GM10847 (cell line): ENCODE data around the gene LRSAM1.

Source experiments
- POLR2A ChIP-seq: IDR thresholded peaks from 2 replicates; pipeline ENCODE4 v1.6.1; 2011; ENCODE audit not compliant: insufficient read length; ENCODE audit errors: extremely low read depth

LRSAM1 gene

DNA sequence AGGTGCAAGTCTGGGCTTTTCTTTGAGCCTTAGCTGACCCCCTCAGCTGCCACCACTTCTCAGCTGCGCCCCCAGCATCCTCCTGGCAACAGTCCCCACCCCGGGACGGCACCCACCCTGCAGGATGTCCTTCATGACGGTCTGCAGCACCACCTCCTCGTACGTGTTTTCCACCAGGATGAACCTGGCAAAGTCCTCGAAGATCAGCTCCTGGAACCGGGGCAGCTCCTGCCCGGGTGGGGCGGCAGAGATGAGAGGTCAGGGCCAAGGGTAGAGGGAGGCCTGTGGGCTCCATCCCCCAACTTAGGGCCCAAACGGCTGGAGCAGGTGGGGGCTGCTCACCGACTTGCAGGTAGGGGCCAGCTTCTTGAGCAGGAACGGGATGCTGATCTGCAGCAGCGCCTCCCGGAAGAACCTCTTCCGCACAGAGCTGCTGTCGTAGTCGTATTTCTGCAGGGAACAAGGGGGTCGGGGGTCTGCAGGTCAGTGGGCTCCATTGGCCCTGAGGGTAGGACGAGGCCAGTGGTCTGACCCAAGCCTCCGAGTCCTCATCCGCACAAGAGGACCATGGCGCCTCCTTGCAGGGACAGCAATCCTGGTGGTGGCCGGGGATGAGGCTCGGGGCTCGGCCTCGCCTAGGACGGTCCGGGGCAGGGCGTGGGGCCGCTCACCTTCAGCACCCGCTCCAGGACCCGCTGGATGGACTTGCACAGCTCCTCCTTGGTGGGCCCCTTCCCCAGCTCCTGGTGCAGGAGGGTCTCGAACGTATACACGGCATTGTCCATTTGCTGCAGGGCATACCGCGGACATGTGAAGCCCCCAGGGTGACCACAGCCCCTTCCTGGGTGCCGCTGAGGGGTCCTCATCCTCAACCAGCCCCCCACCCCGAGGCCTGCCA lies 56.7 kb downstream of the LRSAM1 start:
- no peak for TF ChIP-seq POLR2A

DNA sequence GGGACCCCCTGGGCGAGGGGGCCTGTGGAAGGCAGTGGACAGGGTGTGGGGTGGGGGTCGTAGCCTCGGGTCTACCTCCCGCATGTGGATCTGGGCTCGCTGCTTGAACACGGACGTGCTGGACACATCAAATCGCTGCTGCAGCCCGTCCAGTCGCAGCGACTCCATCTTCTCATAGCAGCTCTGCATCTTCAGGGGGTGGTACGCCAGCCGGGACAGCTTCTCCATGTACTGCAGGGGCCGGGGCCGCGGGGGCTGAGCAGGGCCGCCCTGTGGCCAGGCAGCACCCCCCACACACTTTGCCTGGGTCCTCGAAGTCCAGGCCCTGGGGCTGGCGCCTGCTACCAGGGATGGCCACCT lies 57.6 kb downstream of the LRSAM1 start:
- no peak for TF ChIP-seq POLR2A

DNA sequence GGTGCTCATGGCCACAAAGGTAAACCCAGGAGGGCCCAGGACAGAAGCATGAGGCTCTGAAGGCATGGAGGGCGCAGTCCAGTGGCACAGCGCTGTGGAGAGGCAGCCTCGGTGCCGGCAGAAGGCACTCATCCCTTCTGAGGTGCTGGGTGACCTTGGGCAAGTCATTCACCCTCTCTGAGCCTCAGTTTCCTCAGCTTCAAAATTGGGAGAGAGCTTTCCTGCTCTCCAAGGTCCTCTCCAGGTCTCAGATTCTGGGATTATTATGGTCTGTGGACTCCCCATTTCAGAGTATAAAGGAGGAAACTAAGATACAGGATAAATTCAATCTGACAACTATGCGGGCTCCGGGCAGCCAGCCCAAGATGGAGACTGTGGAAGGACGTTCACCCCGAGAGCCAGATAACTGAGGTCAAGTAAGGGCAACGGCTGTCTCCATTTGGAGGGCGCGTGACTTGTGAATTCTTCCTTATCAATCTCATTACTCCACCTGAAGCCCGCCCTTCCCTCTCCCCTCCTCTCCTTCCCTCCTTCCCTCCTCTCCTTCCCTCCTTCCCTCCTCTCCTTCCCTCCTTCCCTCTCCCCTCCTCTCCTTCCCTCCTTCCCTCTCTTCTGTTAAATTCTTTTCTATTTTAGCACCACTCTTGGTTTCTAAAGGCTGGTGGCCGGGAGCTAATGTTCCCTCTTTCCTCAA lies 58.1 kb downstream of the LRSAM1 start:
- no peak for TF ChIP-seq POLR2A

DNA sequence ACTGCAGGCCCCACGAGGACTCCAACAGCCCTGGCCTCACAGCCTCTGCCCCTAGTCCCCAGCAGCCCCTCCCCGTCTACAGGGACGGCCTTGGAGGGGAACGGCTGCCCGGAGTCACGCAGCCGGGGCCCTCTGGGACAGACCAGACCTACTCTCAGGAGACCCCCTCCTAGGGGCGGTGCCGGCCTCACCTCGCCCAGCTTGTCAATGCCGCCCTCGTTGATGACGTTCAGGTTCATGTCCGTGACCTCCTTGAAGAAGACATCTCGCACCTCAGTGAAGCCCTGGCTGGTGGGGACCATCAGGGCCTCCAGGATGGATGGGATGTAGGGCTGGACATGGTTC lies 58.6 kb downstream of the LRSAM1 start:
- no peak for TF ChIP-seq POLR2A

DNA sequence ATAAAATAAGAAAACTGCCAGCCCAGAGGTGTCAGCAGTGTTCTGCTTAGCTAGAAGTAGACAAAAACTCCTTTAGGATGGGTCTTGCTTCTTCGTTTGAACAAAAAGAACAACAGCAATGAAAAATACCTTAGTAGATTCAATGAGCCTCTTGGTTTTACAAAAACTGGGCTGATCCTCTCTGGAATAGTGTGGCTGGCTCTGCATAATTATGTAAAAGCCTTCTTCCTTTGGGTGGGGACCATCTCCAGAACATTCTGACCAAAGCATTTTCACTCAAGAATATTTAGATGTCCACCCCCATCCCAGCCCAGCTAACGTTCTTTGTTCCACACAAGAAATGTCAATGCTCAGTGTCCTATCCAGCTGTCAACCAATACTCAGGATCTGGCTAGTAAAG lies 63.2 kb downstream of the LRSAM1 start:
- no peak for TF ChIP-seq POLR2A

DNA sequence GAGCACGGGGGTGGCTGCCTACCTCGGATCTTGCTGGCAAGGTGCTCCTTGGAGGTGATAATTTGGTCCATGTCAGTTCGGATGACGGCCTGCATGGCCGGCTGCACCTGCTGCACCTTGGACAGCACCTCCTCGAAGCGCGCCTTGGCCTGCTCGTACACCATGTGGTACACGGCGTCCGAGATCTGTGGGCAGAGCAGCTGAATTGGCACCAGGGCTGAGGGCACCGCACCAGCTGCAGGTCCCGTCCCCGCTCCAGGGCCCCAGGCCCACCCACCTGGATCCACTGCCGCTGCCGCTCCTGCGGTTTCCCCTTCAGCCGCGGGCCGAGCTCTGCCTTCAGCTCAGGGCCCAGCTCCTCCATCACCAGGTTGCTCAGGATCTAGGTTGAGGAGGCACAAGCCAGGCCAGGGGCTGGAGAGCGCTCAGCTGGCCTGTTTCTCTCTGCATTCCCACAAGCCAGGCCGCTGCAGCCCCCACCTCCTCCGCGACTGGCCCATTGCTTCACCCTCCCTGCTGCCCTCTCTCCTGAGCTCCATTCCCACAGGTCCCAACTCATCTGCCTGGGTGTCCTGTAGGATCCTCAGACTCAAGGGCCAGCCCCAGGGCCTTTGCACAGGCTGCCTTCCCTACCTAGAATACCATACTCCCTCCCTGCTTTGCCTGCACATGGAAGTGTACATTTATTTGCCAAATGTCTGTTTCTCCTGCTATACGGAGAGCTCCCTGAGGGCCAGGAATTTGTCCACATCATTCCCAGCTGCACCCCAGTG lies 65.7 kb downstream of the LRSAM1 start:
- TF ChIP-seq POLR2A: no peak

DNA sequence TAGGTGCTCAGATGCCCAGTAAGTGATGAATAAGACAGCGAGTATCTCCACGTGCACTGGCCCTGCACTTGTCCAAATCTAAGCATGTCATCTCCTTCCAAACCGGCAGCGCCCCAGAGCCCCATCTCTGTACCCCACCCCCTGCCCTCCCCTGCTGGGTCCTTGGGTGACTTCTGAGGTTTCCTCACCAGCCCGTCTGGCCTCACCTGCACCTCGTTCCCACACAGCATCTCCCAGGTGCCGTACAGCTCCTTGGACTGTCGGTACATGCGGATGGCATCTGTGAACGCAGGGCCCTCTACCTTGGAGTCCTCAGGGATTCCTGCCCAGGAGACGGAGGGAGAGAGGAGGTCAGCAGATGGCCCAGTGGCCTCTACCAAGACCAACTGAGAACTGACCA lies 66.3 kb downstream of the LRSAM1 start:
- TF ChIP-seq POLR2A: no peak

DNA sequence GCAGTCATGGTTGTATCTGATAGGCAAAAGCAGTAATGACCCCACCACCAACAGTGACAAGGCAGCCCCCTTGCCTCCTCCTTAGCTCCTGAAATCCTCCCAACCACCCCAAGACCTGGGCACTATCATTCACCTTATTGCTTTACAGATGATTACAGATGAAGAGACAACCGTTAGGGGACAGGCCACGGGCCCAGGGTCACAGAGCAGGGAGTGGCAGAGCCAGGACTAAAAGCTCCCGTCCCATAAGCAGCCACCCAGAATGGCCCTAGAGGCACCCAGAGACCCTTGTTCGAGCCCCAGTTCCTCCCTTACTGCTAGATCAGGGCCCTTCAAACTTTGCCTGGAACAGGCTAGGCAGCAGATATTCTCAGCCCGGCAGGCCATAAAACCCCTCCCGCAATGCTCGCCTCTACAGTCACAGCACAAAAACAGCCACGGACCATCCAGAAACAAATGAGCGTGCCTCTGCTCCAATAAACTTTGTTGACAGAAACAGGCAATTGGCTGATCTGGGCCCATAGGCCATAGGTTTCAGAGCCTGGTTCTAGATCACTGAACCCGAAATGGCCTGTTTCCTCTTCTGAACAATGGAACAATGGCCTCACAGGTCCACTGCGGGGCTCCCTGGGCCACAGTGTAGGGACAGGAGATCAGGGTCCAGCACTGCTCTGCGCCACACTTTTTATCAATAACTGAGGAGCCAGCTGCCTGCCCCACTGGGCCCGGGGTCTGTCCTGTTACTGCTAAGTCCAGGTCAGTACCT lies 67.0 kb downstream of the LRSAM1 start:
- TF ChIP-seq POLR2A: no peak

DNA sequence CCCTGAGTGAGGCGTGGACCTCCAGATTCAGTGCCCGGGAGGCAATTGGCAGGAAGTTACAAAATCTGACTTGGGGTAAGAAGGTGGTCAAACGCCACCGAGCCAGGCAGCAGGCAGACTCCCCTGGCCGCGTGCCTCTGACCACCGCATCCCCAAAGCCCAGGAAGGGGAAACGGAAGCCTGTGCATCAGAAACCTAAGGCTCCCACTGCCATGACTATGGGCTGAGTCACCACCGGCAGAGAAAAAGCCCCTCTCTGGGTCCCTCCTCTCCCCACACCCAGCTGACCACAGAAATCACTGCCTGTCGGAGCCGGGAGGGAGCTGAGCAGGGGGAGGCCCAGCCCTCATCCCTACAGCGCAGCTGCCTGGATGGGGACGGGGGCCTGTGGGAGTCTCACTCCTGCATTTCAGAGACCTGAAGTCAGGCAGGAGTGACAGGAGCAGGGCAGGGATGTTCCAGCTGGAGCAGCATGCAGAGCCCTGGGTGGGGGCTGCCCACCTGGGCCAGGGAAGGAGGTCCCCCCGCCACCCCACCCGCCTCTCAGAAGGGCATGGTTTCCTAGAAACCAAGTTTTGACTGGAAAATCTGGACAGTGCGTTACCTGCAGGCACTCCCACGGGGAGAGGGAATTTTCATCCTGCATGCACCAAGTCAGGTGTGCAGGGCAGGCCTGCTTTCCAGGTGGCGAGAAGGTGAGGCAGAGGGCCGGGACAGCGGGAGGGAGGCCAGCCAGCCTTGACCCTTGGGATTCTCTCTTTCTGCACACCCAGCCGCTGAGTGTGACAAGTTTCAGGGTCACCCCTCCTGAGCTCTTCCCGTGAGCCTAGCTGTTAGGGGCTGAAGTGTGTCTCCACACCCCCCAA lies 68.2 kb downstream of the LRSAM1 start:
- no peak for TF ChIP-seq POLR2A

DNA sequence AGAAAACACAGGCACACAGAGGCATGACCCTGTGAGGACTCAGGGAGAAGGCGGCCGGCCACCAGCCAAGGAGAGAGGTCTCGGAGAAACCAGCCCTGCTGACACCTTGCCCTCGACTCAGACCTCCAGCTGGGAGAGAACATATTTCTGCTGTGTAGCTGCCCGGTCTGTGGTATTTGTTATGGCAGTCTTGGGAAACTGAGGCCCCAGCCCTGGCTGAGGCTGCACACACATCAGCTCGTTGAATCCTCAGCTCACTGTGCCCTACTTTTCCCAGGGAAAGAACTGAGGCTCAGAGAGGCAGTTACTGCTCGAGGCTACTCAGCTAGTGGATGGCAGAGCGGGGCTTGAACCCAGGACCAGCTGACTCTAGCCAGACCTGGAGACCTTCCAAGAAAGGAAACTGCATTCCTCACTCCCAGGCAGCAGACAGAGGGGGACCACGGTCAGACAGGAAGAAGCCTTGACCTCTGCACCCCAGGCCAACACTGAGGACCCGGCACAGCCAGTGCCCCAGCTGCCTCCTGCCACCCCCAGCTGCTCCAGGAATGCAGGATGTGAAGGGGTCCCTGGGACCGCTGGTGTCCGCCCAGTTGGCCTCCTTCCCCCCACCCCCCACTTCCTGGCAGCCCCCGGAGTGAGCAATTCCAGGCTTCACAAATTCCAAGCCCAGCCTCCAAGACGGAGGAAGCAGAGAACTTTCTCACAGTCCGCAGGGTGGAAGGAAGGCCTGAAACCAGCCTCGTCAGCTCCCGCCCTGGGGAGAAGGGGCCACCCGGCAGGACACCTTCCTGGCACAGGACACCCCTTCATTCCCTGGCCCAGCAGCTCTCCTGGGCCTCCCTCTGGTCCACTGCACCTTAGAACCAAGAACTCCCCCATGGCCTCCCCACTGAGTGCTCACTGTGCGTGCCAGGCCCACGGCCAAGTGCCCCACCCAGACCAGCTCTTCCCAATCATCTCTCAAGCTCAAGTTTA lies 69.9 kb downstream of the LRSAM1 start:
- TF ChIP-seq POLR2A: no peak

DNA sequence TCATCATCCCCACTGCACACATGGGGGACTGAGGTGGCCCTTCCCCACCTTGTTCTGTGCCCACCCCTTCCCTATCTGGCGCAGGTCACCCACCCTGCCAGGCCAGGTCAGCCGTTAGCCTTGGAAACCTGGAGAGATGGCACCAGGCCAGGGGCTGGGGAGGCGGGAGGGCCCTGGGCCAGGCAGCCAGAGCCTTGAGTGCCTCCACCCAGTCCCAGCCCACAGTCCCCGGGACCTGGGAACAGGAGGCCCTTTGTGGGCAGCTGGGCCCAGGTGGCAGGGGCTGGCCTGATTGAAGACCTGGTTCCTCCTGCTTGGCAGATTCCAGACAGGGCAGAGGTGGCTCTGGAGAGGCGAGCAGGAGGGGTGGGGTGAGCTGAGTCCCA lies 70.6 kb downstream of the LRSAM1 start:
- no peak for TF ChIP-seq POLR2A

DNA sequence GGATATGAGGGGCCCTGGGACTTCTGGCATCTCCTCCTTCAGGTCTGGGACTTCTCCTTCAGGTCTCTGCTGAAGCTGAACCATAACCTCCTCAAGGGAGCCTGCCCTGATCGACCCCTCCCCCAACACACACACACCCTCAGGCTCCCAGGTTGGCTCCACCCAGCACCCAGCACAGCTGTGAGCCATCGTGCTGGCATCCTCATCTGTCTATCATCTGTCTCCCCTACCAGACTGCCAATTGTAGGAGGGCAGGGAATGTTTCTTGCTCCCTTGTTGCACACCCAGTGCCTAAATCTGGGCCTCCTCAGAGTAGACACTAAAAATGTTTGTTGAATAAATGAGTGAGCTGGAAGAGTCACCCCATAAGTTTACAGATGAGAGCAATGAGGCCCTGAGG lies 71.4 kb downstream of the LRSAM1 start:
- TF ChIP-seq POLR2A: no peak

DNA sequence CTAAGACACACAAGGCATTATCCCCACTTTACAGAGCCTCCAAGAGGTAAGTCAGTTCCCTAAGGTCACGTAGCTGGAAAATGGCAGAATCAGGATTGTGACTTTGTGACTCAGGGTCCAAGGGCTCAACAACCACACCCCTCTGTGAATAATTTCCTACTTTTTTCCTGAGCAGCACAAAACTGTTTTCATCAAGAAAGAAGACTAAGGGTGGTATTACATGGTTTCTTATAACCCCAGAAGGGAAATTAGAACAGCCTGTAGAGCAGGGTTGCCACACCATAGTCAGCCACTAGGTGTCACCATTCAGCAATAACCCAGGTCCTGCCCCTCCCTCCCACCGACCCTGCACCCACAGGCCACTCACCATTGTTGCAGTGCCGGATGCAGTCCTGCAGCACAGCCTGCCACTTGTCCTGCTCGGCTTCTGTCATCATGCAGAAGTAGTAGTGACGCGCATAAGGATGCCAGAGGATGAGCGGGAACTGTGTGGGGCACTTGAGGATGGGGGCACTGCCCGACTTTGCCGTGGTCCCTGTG lies 72.1 kb downstream of the LRSAM1 start:
- TF ChIP-seq POLR2A: no peak
